A549 treated with Hydrocortisone at 1 μM for 4 hours (cell line): ENCODE results near the gene TTLL9. TPM values are rescaled to one million over a fixed set of nuclear protein-coding genes. Genes with fewer than 3 reads are reported as not detected.

ENCODE experiments used
- total RNA-seq: library from RNA; stranded (reverse); fragments of 200-300 nt; extraction: Qiagen RNA extraction; gene quantifications from 5 replicates; pipeline ENCODE4 v1.2.3, GENCODE V29; 2022

The TTLL9 gene, protein sequence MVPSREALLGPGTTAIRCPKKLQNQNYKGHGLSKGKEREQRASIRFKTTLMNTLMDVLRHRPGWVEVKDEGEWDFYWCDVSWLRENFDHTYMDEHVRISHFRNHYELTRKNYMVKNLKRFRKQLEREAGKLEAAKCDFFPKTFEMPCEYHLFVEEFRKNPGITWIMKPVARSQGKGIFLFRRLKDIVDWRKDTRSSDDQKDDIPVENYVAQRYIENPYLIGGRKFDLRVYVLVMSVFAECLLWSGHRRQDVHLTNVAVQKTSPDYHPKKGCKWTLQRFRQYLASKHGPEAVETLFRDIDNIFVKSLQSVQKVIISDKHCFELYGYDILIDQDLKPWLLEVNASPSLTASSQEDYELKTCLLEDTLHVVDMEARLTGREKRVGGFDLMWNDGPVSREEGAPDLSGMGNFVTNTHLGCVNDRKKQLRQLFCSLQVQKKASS
- 0.05 to 0.18 TPM (median 0.08 TPM) in 5 replicates for total RNA-seq

GRCh38 chr20:31869942-31870725 is at the start of gene TTLL9, which contains the start of gene DUSP15:
Gene TTLL9, plus strand, starts transcription at chr20:31870634. Its CDS starts 493 bp downstream, at chr20:31871127.
Gene DUSP15, minus strand, starts transcription at chr20:31870527. Its CDS starts 190 bp downstream, at chr20:31870337.

GRCh38 chr20:31845300-31845863 is 25.1 kb upstream of the TTLL9 start, which contains the start of gene FOXS1:
Gene FOXS1, minus strand, starts transcription at chr20:31845604. Its CDS starts 62 bp downstream, at chr20:31845542.

DNA sequence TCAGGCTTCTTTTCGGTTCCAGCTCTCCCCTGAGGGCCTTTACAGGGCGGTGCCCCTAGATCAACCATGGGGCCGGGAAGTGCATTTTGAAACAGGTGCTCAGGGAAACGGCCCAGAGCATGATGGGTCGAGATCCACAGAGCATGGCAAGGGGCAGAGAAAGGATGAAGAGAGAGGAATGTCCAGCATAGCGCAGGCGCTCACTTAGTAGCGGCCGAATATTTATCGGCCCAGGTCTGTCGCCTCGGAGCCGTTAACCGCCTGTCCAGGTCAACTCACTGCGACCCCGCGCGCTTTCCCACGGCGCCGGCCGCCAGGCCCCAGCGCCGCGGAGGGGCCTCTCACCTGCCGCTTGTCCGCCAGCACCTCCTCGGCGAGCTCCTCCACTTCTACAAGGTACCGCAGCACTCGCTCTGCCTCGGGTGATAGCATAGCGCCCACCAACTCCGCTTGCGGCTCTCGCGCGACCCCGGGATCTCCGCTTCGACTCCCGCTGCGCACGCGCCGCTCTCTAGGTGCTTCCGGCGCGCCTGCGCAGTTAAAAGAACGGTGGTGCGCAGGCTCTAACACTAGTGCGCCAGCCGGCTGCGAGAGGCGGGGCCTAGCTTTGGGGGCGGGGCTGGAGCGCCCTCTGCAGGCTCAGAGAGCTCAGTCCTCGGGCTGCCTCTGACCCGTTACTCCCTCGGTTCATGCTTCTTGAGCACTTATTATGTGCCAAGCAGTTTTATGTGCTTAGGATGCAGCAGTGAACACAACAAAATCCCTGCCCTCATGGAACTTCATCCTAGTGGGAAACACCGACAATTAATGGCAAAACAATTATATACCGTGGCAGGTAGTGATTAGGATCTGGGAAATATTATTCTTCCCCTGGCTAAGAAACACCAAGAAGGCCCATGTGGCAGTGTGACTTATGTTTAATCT is 81.4 kb downstream of the TTLL9 start, which contains the start of gene PDRG1:
Gene PDRG1 (minus strand): TSS at position 517 of the 924 bp plus-strand sequence. CDS start 85 bp downstream, at position 432.

DNA sequence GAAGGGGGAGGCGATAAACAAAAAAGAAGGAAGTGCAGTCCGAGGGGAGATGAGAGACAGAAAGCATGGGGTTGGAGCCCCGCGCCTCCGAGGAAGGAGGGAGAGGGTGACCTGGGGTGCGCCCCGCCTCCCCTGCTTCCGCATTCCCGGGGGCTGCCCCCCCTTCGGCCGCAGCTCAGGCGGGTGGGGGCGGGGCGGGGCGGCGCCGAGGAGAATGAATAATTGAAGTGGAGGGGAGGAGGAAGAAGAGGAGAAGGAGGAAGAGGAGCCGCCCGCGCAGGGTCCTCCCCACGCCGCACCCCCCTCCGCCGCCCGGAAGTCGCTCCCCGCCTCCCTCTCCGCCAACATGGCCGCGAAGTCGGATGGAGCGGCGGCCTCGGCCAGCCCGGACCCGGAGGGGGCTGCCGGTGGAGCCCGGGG is 97.4 kb downstream of the TTLL9 start, which contains the start of gene XKR7:
Gene XKR7 (plus strand): TSS at position 322 of the 420 bp plus-strand sequence. CDS start 25 bp downstream, at position 347.

Other genes with a start within 250 kb of the TTLL9 start
- not detected in 5 replicates for gene COX4I2, start 232.7 kb upstream of the TTLL9 start, total RNA-seq
- gene BCL2L1, start 147.8 kb upstream of the TTLL9 start, total RNA-seq, result 276 to 351 TPM (median 289 TPM) in 5 replicates
- gene TPX2, start 131.3 kb upstream of the TTLL9 start, total RNA-seq, result 97.7 to 131 TPM (median 102 TPM) in 5 replicates
- gene MYLK2, start 51.3 kb upstream of the TTLL9 start, total RNA-seq, result 0.52 to 0.66 TPM (median 0.58 TPM) in 5 replicates
- gene FOXS1, start 25.0 kb upstream of the TTLL9 start, total RNA-seq, result 0.20 to 0.42 TPM (median 0.39 TPM) in 5 replicates
- gene DUSP15, start 107 bp upstream of the TTLL9 start, total RNA-seq, result 0.39 to 1.0 TPM (median 0.83 TPM) in 5 replicates
- gene PDRG1, start 81.4 kb downstream of the TTLL9 start, total RNA-seq, result 28.9 to 32.9 TPM (median 30.7 TPM) in 5 replicates
- 0.01 to 0.02 TPM in 2 of 5 replicates, not detected in the others for gene XKR7, start 97.5 kb downstream of the TTLL9 start, total RNA-seq
- 0.28 to 0.68 TPM (median 0.36 TPM) in 5 replicates for gene CCM2L, start 139.8 kb downstream of the TTLL9 start, total RNA-seq
- 0.09 to 0.13 TPM (median 0.11 TPM) in 5 replicates for gene HCK, start 181.6 kb downstream of the TTLL9 start, total RNA-seq
- 33.5 to 41.8 TPM (median 37.5 TPM) in 5 replicates for gene TM9SF4, start 239.1 kb downstream of the TTLL9 start, total RNA-seq